HEK293T (cell line): ENCODE results near the gene DEDD2.

Experiments used
- CTCF ChIA-PET: fragments of 350-600 bp; formaldehyde crosslinking; extraction: SDS; loops from one replicate; lab custom pipeline; 2021; ENCODE audit warnings: antibody characterized with exemption, inconsistent platforms; lab: Yijun Ruan, JAX
- POLR2A ChIA-PET: fragments of 350-600 bp; formaldehyde crosslinking; extraction: SDS; loops from one replicate; lab custom pipeline; 2020; ENCODE audit warnings: antibody characterized with exemption, inconsistent platforms; lab: Yijun Ruan, JAX
- DNase-seq: peaks from one replicate; pipeline ENCODE4 v3.0.0; 2012; ENCODE audit warnings: mixed read lengths; ENCODE audit errors: extremely low spot score
- ARNT ChIP-seq: fragments of 450-650 bp; IDR thresholded peaks from 2 replicates; pipeline ENCODE4 v1.6.1; 2017; ENCODE audit warnings: mild to moderate bottlenecking
- BHLHE40 ChIP-seq: fragments of 450-650 bp; IDR thresholded peaks from 2 replicates; pipeline ENCODE4 v1.6.1; 2016; ENCODE audit warnings: mild to moderate bottlenecking, moderate library complexity, borderline replicate concordance
- CTBP1 ChIP-seq: fragments of 450-650 bp; IDR thresholded peaks from 2 replicates; pipeline ENCODE4 v1.6.1; 2016; ENCODE audit warnings: borderline replicate concordance
- ELF4 ChIP-seq: fragments of 450-650 bp; IDR thresholded peaks from 2 replicates; pipeline ENCODE4 v1.6.1; 2017; ENCODE audit warnings: antibody characterized with exemption
- FOXA1 ChIP-seq: fragments of 450-650 bp; IDR thresholded peaks from 2 replicates; pipeline ENCODE4 v1.6.1; 2016; ENCODE audit warnings: mild to moderate bottlenecking
- FOXK2 ChIP-seq: fragments of 450-650 bp; IDR thresholded peaks from 2 replicates; pipeline ENCODE4 v1.6.1; 2016; ENCODE audit warnings: mild to moderate bottlenecking
- FOXM1 ChIP-seq: fragments of 450-650 bp; IDR thresholded peaks from 2 replicates; pipeline ENCODE4 v1.6.1; 2017; ENCODE audit warnings: mild to moderate bottlenecking, borderline replicate concordance
- HDGF ChIP-seq: fragments of 450-650 bp; IDR thresholded peaks from 2 replicates; pipeline ENCODE4 v1.6.1; 2017; ENCODE audit warnings: antibody characterized with exemption, borderline replicate concordance
- L3MBTL2 ChIP-seq: fragments of 450-650 bp; conservative IDR thresholded peaks from 2 replicates; pipeline ENCODE4 v1.6.1; 2016; ENCODE audit warnings: mild to moderate bottlenecking
- LEF1 ChIP-seq: fragments of 450-650 bp; IDR thresholded peaks from 2 replicates; pipeline ENCODE4 v1.6.1; 2017; ENCODE audit warnings: mild to moderate bottlenecking, borderline replicate concordance
- NFRKB ChIP-seq: fragments of 450-650 bp; IDR thresholded peaks from 2 replicates; pipeline ENCODE4 v1.6.1; 2016; ENCODE audit warnings: mild to moderate bottlenecking, moderate library complexity
- SP1 ChIP-seq: fragments of 450-650 bp; IDR thresholded peaks from 2 replicates; pipeline ENCODE4 v1.6.1; 2017
- SUZ12 ChIP-seq: fragments of 450-650 bp; IDR thresholded peaks from 2 replicates; pipeline ENCODE4 v1.6.1; 2016; ENCODE audit warnings: mild to moderate bottlenecking
- TARDBP ChIP-seq: fragments of 450-650 bp; IDR thresholded peaks from 2 replicates; pipeline ENCODE4 v1.6.1; 2016
- ZNF384 ChIP-seq: fragments of 450-650 bp; IDR thresholded peaks from 2 replicates; pipeline ENCODE4 v1.6.1; 2016
- TF ChIP-seq, protein P1 (sequence below): fragments of 450-650 bp; IDR thresholded peaks from 2 replicates; pipeline ENCODE4 v1.6.1; 2016

The DEDD2 gene

GRCh38 chr19:42154471-42155323 lies 62.8 kb downstream of the DEDD2 start:
- CTCF ChIA-PET, result no interaction called here
- TF ChIP-seq FOXM1 (no peak), ARNT (no peak), L3MBTL2 (no peak), CTBP1 (no peak), BHLHE40 (no peak), FOXK2 (no peak), FOXA1 (no peak), LEF1 (no peak), SP1 (no peak), TARDBP (no peak)
- TF ChIP-seq, protein P1, sequence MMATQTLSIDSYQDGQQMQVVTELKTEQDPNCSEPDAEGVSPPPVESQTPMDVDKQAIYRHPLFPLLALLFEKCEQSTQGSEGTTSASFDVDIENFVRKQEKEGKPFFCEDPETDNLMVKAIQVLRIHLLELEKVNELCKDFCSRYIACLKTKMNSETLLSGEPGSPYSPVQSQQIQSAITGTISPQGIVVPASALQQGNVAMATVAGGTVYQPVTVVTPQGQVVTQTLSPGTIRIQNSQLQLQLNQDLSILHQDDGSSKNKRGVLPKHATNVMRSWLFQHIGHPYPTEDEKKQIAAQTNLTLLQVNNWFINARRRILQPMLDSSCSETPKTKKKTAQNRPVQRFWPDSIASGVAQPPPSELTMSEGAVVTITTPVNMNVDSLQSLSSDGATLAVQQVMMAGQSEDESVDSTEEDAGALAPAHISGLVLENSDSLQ, result no peak
- POLR2A ChIA-PET, result no interaction called here
- no peak for DNase-seq

- CTCF ChIA-PET, result no interaction called here
- TF ChIP-seq LEF1 (no peak), HDGF (no peak), FOXM1 (no peak), TARDBP (no peak), BHLHE40 (no peak), SUZ12 (no peak), ARNT (no peak), FOXK2 (no peak), ZNF384 (no peak), FOXA1 (no peak), L3MBTL2 (no peak), NFRKB (no peak), ELF4 (no peak), SP1 (no peak), CTBP1 (no peak)
- TF ChIP-seq, protein P1, result no peak
- DNase-seq, result no peak
- POLR2A ChIA-PET, result no interaction called here
Measured at GRCh38 chr19:42153672-42154433, 63.6 kb downstream of the DEDD2 start.

- no peak for DNase-seq
- TF ChIP-seq SP1 (no peak), SUZ12 (no peak), FOXK2 (no peak), LEF1 (no peak), NFRKB (no peak), BHLHE40 (no peak), FOXA1 (no peak), ARNT (no peak), CTBP1 (no peak), ZNF384 (no peak), TARDBP (no peak), HDGF (no peak)
- ChIA-PET CTCF (no interaction called here), POLR2A (interaction anchor here (0.7 kb wide), 1 partner anchor 8 kb away, joined by 3 read pairs; no protein-coding TSS in a partner anchor)
Measured at GRCh38 chr19:42152910-42153671, 64.4 kb downstream of the DEDD2 start.

- POLR2A ChIA-PET, result no interaction called here
- TF ChIP-seq BHLHE40, result no peak
- TF ChIP-seq NFRKB, result no peak
- no peak for TF ChIP-seq FOXM1
- CTCF ChIA-PET, result no interaction called here
- DNase-seq, result no peak
Measured at GRCh38 chr19:42151782-42152684, 65.4 kb downstream of the DEDD2 start.

- no peak for DNase-seq
- no peak for TF ChIP-seq NFRKB
- TF ChIP-seq L3MBTL2, result no peak
- POLR2A ChIA-PET, result no interaction called here
- CTCF ChIA-PET, result no interaction called here
Measured at GRCh38 chr19:42150911-42151361, 66.5 kb downstream of the DEDD2 start.
